GM12865 (cell line): Measurements from ENCODE around the gene CORO2A.

Experiments used
- DNase-seq: peaks from one replicate; pipeline ENCODE4 v3.0.0; 2010; ENCODE audit warnings: low read depth
- H3K4me3 ChIP-seq: 2 replicates; pipeline ENCODE4 v1.5.1; 2011; ENCODE audit warnings: mild to moderate bottlenecking, low read depth, low read length, control low read depth
- TF ChIP-seq, protein P1 (sequence below): IDR thresholded peaks from 2 replicates; pipeline ENCODE4 v1.5.1; 2011; ENCODE audit warnings: low read length, control low read depth, low read depth, inconsistent platforms; ENCODE audit not compliant: insufficient read depth; ENCODE audit errors: missing control alignments

CORO2A gene

DNA sequence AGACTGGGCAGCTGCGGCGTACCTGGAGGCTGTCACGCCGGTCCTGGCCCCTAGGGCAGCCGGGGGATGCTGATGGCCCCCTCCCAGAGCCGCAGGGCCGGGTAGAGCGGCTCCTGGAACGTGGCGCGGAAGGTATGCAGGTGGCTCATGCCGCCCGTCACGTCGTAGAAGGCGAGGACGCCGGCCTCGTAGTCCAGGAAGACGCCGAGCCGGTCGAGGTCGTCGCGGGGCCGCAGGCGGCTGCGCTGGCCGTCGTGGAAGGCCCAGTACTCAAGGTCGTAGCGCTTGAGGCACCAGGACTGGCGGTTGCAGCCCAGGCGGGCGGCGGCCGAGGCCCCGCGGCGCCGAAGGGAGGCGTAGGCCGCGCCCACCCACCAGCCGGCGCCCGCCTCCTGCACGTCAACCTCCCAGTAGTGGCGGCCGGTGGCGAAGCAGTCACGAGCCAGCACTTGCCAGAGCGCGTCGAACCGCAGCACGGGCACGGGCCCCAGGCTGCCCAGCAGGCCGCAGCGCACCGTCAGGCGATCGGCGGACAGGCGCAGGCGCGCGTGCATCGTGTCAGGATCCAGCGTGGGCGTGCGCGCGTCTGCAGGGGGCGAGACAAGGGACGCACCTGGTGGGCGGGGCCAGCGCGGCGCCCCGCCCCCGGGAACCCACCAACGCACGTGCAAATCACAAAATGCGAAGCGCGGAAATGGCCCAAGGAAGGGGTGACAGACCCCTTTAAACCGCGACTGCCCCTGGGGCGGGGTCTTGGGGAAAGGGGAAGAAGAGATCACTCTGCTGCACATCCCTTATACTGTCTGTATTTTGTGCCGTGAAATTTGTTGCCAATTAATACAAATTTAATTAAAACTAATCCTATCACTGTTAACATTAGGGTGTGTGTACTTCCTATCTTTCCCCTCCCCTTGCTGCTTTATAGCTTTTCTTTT, 104.8 kb downstream of the CORO2A start:
- no peak for DNase-seq
- H3K4me3 ChIP-seq: no peak overlapping the region
- TF ChIP-seq, protein P1, sequence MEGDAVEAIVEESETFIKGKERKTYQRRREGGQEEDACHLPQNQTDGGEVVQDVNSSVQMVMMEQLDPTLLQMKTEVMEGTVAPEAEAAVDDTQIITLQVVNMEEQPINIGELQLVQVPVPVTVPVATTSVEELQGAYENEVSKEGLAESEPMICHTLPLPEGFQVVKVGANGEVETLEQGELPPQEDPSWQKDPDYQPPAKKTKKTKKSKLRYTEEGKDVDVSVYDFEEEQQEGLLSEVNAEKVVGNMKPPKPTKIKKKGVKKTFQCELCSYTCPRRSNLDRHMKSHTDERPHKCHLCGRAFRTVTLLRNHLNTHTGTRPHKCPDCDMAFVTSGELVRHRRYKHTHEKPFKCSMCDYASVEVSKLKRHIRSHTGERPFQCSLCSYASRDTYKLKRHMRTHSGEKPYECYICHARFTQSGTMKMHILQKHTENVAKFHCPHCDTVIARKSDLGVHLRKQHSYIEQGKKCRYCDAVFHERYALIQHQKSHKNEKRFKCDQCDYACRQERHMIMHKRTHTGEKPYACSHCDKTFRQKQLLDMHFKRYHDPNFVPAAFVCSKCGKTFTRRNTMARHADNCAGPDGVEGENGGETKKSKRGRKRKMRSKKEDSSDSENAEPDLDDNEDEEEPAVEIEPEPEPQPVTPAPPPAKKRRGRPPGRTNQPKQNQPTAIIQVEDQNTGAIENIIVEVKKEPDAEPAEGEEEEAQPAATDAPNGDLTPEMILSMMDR: no peak

DNA sequence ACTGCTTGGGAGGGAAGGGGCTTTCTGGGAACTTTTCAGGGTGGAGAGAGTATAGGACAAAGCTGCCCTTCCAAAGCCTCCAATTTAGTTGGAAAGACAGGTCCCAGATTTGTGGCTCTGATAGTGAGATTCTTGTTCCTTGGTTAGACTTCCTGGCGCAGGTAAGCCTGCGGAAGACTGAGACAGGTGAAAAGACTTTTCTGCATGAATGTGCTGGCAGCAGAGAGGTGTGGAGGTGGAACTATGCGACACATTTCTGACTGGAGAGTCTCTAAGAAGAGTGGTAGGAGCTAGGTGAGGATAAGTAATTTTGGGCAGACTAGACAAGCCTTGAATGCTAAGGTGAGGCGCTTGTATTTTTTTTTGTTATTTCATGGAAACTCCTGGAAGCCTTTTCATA, 106.0 kb downstream of the CORO2A start:
- H3K4me3 ChIP-seq: no peak overlapping the region
- DNase-seq: no peak
- TF ChIP-seq, protein P1: no peak

DNA sequence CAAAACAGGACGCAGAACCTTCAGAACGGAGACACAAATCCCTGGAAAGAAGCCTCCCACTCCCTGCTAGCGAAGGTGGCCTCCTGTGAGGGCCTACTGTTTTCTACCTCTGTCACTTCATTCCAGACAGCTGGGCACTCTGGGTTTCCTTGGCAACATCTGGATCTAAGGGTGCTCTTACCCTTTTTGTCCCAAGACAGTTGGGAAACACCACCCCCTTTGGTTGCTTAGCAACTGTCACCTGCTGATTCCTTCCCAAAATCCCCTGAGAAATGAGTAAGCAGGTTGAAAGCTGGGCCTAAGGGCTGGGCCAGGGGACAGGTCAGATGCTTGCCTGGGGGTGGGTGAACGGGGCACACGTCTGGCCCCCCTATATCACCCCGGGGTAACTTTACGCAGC, 106.5 kb downstream of the CORO2A start:
- peak; percentile 28 for DNase-seq
- TF ChIP-seq, protein P1: no peak
- H3K4me3 ChIP-seq: no peak overlapping the region

DNA sequence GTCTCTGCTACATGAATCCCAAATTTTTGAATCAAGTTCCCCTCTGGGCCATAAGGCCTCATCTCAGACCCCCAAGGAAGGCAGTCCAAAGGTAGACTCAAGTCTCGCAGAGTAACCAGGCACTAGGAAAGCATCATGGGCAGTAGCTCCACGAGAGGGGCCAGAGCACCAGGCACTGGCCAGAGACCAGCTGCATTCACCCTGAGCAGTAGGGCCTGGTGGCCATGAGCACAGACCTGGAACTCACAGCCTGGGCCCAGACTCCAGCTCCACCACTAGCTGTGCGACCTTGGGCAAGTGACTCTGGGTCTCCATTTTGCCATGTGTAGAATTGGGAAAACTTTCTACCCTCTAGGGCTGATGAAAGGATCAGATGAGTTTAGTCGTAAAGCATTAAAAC, 107.4 kb downstream of the CORO2A start:
- no peak overlapping the region for H3K4me3 ChIP-seq
- no peak for DNase-seq
- TF ChIP-seq, protein P1: no peak

DNA sequence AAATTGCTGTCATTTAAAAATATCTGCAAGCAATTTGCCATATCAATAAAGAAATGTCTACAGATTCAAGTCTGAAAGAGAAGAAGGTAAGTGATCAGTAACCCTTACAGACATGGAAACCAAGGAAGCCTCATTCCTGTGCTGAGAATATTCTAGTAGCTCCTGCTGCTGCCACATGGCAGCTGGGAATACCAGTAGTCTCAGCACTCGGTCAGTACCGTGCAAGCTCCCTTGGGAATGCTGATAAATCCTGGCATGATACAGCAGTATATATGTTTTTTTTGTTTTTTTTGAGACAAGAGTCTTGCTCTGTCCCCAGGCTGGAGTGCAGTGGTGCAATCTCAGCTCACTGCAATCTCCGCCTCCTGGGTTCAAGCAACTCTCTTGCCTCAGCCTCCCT, 108.0 kb downstream of the CORO2A start:
- H3K4me3 ChIP-seq: no peak overlapping the region
- TF ChIP-seq, protein P1: no peak
- no peak for DNase-seq

DNA sequence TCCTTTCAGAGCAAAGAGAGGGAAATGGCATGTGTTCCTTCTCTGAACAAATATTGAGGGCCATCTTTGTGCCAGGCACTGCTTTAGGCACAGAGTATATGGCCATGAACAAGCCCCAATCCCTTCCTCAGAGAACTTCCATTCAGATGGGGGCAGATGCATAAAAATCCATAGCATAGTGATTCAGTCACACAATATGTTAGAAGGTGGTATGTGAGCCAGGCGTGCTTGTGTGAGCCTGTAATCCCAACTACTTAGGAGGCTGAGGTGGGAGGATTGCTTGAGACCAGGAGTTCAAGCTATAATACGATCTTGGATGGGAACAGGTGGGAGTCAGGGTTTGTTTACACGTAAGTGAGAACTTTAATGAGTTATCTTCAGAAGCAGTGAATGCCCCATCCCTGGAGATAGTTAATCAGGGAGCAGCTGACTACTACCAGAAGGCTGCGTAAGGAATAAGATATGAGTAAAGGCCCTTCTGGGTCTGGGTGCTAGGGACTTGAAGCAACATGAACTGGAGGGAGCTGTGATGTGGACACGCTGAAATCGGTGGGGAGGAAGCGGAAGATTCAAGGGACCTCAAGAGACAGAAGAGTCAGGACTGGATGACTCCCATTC, 108.8 kb downstream of the CORO2A start:
- TF ChIP-seq, protein P1: no peak
- DNase-seq: no peak
- no peak overlapping the region for H3K4me3 ChIP-seq
